SU-DHL-6 (cell line): ENCODE measurements around the gene LPXN.

Experiments
- H2AFZ ChIP-seq: fragments of 200-600 bp; sonication (generic); 2 replicates; pipeline ENCODE4 v1.6.1; 2014; ENCODE audit warnings: low read depth, mild to moderate bottlenecking, moderate library complexity, mixed read lengths, antibody characterized with exemption, low read length; ENCODE audit not compliant: severe bottlenecking
- H3F3A ChIP-seq: fragments of 200-600 bp; shearing (Covaris generic); 2 replicates; pipeline ENCODE4 v1.6.0; 2016; ENCODE audit warnings: antibody characterized with exemption, mild to moderate bottlenecking; ENCODE audit not compliant: insufficient read depth
- H3K27ac ChIP-seq: fragments of 200-600 bp; sonication (generic); 2 replicates; pipeline ENCODE4 v1.5.1; 2016; ENCODE audit warnings: low read depth, mild to moderate bottlenecking, low read length, moderate library complexity, mixed read lengths
- H3K27me3 ChIP-seq: fragments of 200-600 bp; sonication (generic), shearing (Covaris generic); 2 replicates; pipeline ENCODE4 v1.6.0; 2014; ENCODE audit warnings: mild to moderate bottlenecking, low read length
- H3K36me3 ChIP-seq: fragments of 200-600 bp; sonication (generic); 2 replicates; pipeline ENCODE4 v1.6.1; 2014; ENCODE audit warnings: mild to moderate bottlenecking, low read length, mixed read lengths
- H3K4me2 ChIP-seq: fragments of 300-600, 200-600 bp; shearing (Covaris generic), sonication (generic); 2 replicates; pipeline ENCODE4 v1.6.0; 2014; ENCODE audit warnings: low read length, low read depth, mild to moderate bottlenecking; ENCODE audit not compliant: poor library complexity, severe bottlenecking
- H3K4me3 ChIP-seq: fragments of 200-600 bp; sonication (generic); 2 replicates; pipeline ENCODE4 v1.5.1; 2014; ENCODE audit warnings: antibody characterized with exemption, low read length, mild to moderate bottlenecking, mixed read lengths; ENCODE audit not compliant: insufficient read depth, poor library complexity, severe bottlenecking
- H3K79me2 ChIP-seq: fragments of 200-600 bp; sonication (generic); 2 replicates; pipeline ENCODE4 v1.6.1; 2014; ENCODE audit warnings: mild to moderate bottlenecking, low read length, moderate library complexity; ENCODE audit not compliant: insufficient read depth
- H3K9ac ChIP-seq: fragments of 200-600 bp; sonication (generic); 2 replicates; pipeline ENCODE4 v1.7.0; 2014; ENCODE audit warnings: mild to moderate bottlenecking, low read length
- H3K9me2 ChIP-seq: fragments of 200-600 bp; sonication (generic); replicated peaks from 2 replicates; pipeline ENCODE4 v1.6.1; 2014; ENCODE audit warnings: low read length; ENCODE audit not compliant: insufficient read depth
- H3K9me3 ChIP-seq: fragments of 200-600 bp; sonication (generic); 2 replicates; pipeline ENCODE4 v1.6.1; 2014; ENCODE audit warnings: low read length, mixed read lengths; ENCODE audit not compliant: insufficient read depth
- H4K20me1 ChIP-seq: fragments of 200-600 bp; sonication (generic); 2 replicates; pipeline ENCODE4 v1.6.1; 2014; ENCODE audit warnings: low read depth, mild to moderate bottlenecking, antibody characterized with exemption, low read length, moderate library complexity, mixed read lengths
- CTCF ChIP-seq: fragments of 200-600 bp; sonication (generic); IDR thresholded peaks from one replicate; pipeline ENCODE4 v1.5.1; 2017; ENCODE audit warnings: antibody characterized with exemption, mild to moderate bottlenecking, low read length, moderate library complexity; ENCODE audit not compliant: insufficient read depth, poor library complexity, severe bottlenecking
- EZH2phosphoT487 ChIP-seq: fragments of 200-600 bp; sonication (generic), shearing (Covaris generic); conservative IDR thresholded peaks from 2 replicates; pipeline ENCODE4 v1.6.1; 2018; ENCODE audit warnings: mild to moderate bottlenecking, antibody characterized with exemption, low read length, moderate library complexity, mixed read lengths

Gene LPXN

GRCh38 chr11:58526721-58527120, 48.9 kb downstream of the LPXN start:
- Histone ChIP-seq H3F3A (peaks cover 34% of the 10 kb centered on the region), H3K27ac (0 out of 2 replicates have a peak overlapping the region, but pooled peaks have one; percentile 6), H3K9ac (no peak overlapping the region), H3K79me2 (no peaks in the 10 kb centered on the region), H2AFZ (no peak overlapping the region), H3K27me3 (no peaks in the 10 kb centered on the region), H3K4me3 (no peak overlapping the region), H3K9me3 (no peaks in the 10 kb centered on the region), H4K20me1 (no peaks in the 10 kb centered on the region), H3K36me3 (peaks cover 23% of the 10 kb centered on the region), H3K4me2 (no peak overlapping the region), H3K9me2 (no peaks in the 10 kb centered on the region)
- TF ChIP-seq EZH2phosphoT487 (no peak), CTCF (no peak)

DNA sequence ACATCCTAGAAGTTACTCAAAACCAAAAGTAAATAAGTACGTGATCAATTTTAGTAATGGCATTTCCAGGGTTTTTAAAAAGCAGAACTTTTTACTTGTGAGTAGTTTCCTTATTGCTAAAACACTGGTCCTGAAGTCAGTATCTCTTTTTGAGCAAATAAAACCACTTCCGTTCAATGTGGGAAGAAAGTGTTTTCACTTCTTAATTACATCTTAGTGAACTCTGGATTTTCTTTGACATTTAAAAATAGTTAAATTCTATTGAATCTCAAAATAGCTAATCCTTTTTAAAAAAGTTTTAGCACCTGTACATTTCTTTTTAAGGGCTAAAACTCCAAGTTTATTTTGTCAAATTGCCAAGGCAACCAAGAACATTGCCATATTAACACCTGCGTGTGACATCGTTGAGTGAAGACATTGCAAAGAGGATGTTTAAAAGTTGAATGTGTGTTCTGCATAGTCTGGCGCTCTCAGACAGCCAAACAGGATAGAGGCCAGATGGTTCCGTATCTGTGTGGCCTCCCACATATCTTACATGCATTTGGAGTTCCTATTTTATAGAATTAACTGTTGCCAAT, 50.5 kb downstream of the LPXN start:
- H3K27ac ChIP-seq = peak overlapping the region; percentile 70

DNA sequence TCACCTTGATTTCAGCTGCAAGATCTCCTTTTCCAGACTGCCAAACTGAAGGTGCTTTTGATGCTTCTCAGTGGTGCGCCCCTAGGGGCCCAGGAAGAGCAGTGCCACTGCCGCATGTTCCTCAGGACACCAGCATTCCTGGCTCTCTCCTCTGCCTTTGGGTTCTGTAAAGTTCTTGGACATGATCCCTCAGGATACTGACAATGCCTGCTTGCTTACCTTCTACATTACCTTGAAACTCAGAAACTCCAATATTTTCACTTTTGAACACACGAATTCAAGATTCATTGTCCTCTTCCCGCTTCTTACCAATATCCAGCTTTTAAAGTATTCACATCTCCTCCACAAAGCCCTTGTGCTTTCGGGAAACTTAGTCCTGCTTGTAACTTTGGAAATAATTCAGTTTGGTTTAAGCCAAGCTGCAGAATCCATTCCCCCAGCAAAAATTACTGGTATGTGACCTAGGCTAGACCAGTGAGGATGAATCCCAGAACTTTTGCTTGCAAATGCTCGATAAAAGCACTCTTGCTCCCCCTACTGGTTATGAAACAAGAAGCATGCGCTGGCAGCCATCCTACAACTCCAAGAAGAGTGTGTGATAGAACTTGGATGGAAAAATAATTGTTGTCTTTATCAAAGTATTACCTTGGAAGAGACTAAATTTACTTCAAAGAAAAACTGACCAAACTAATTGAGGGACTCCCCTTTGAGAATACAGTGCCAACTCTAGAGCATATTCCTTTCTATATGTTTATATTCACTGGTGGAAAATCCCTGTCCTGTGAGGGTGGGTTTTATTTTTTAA, 51.2 kb downstream of the LPXN start:
- Histone ChIP-seq H3K27me3 (no peaks in the 10 kb centered on the region), H3K4me3 (no peak overlapping the region), H3K4me2 (peak overlapping the region; percentile 29), H3K9me2 (no peaks in the 10 kb centered on the region), H3K9ac (no peak overlapping the region), H3K36me3 (peaks cover 23% of the 10 kb centered on the region), H3K27ac (peak overlapping the region; percentile 70), H3K9me3 (no peaks in the 10 kb centered on the region), H3K79me2 (no peaks in the 10 kb centered on the region), H4K20me1 (no peaks in the 10 kb centered on the region), H2AFZ (no peak overlapping the region), H3F3A (peaks cover 34% of the 10 kb centered on the region)
- peak; percentile 79 for TF ChIP-seq CTCF
- TF ChIP-seq EZH2phosphoT487 = no peak

More for the DNA sequence above, 50.5 kb downstream of the LPXN start:
- H3K79me2 ChIP-seq = no peaks in the 10 kb centered on the region
- peak overlapping the region; percentile 29 for H3K4me2 ChIP-seq
- H3K9me2 ChIP-seq = no peaks in the 10 kb centered on the region
- H3K27me3 ChIP-seq = no peaks in the 10 kb centered on the region
- peaks cover 23% of the 10 kb centered on the region for H3K36me3 ChIP-seq
- no peak overlapping the region for H2AFZ ChIP-seq
- H3K4me3 ChIP-seq = no peak overlapping the region
- TF ChIP-seq EZH2phosphoT487 (no peak), CTCF (no peak)
- no peaks in the 10 kb centered on the region for H4K20me1 ChIP-seq
- no peaks in the 10 kb centered on the region for H3K9me3 ChIP-seq
- no peak overlapping the region for H3K9ac ChIP-seq
- peaks cover 34% of the 10 kb centered on the region for H3F3A ChIP-seq
